Measurements from ENCODE around the gene P2RY12.

Gene P2RY12

GRCh38 chr3:151350656-151351055 is 33.9 kb downstream of the P2RY12 start:
- DNase-seq (ENCODE audit: low read depth, low spot score), result no peak
- no peak overlapping the region for H3K4me3 ChIP-seq (ENCODE audit: low read depth, low read length)
- no peak for TF ChIP-seq CTCF (IDR thresholded peaks at IDR 0.05; ENCODE audit: insufficient read depth, low read length, missing control alignments)
- ChIA-PET CTCF (no interaction called here), POLR2A (no interaction called here)

GRCh38 chr3:151347432-151347831 is 37.1 kb downstream of the P2RY12 start:
- no peak for TF ChIP-seq CTCF (IDR thresholded peaks at IDR 0.05; ENCODE audit: insufficient read depth, low read length, missing control alignments)
- ChIA-PET CTCF (no interaction called here), POLR2A (no interaction called here)
- no peak for DNase-seq (ENCODE audit: low read depth, low spot score)
- H3K4me3 ChIP-seq (ENCODE audit: low read depth, low read length), result no peak overlapping the region

- CTCF ChIA-PET, result interaction anchor here (1.0 to 2.1 kb wide), 5 partner anchors 9 to 94 kb away, joined by 3 to 12 read pairs (median 3); partner anchors contain the start of gene P2RY13
- POLR2A ChIA-PET, result no interaction called here
- no peak for DNase-seq (ENCODE audit: low read depth, low spot score)
- no peak overlapping the region for H3K4me3 ChIP-seq (ENCODE audit: low read depth, low read length)
- no peak for TF ChIP-seq CTCF (IDR thresholded peaks at IDR 0.05; ENCODE audit: insufficient read depth, low read length, missing control alignments)
Observed at GRCh38 chr3:151346292-151346691, 38.3 kb downstream of the P2RY12 start.

GRCh38 chr3:151345859-151346258 is 38.7 kb downstream of the P2RY12 start:
- H3K4me3 ChIP-seq (ENCODE audit: low read depth, low read length), result no peak overlapping the region
- CTCF ChIA-PET, result interaction anchor here (1.0 to 2.1 kb wide), 5 partner anchors 9 to 94 kb away, joined by 3 to 12 read pairs (median 3); partner anchors contain the start of gene P2RY13
- DNase-seq (ENCODE audit: low read depth, low spot score), result peak; percentile 53
- POLR2A ChIA-PET, result no interaction called here
- TF ChIP-seq CTCF (IDR thresholded peaks at IDR 0.05; ENCODE audit: insufficient read depth, low read length, missing control alignments), result no peak

- ChIA-PET CTCF (interaction anchor here (1.3 to 1.5 kb wide), 2 partner anchors 21 to 26 kb away, joined by 3 to 4 read pairs; no protein-coding TSS in a partner anchor), POLR2A (no interaction called here)
- no peak overlapping the region for H3K4me3 ChIP-seq (ENCODE audit: low read depth, low read length)
- TF ChIP-seq CTCF (IDR thresholded peaks at IDR 0.05; ENCODE audit: insufficient read depth, low read length, missing control alignments), result no peak
- no peak for DNase-seq (ENCODE audit: low read depth, low spot score)
Observed at GRCh38 chr3:151331696-151332095, 52.9 kb downstream of the P2RY12 start.

- ChIA-PET POLR2A (no interaction called here), CTCF (interaction anchor here (1.3 to 1.5 kb wide), 2 partner anchors 21 to 25 kb away, joined by 3 to 4 read pairs; no protein-coding TSS in a partner anchor)
- no peak overlapping the region for H3K4me3 ChIP-seq (ENCODE audit: low read depth, low read length)
- DNase-seq (ENCODE audit: low read depth, low spot score), result no peak
- TF ChIP-seq CTCF (IDR thresholded peaks at IDR 0.05; ENCODE audit: insufficient read depth, low read length, missing control alignments), result no peak
Observed at GRCh38 chr3:151330899-151331298, 53.7 kb downstream of the P2RY12 start.

All from AG04449 (cell line).